GM18508 (cell line): ENCODE measurements around the gene LDAF1.
"Not testable (repeated sequence)": the region's sequence is repeated elsewhere in the genome, so short reads cannot be mapped to it uniquely, and the experiment has no call there.

Experiments
- ATAC-seq: cut with Tn5 transposase; IDR thresholded peaks from one replicate; pipeline ENCODE4 v1.9.1; 2021; ENCODE audit warnings: moderate number of reproducible peaks; ENCODE audit not compliant: insufficient read depth, unreplicated experiment

LDAF1 gene

GRCh38 chr16:21190599-21190998 lies 32.1 kb downstream of the LDAF1 start:
- no peak for ATAC-seq

GRCh38 chr16:21192991-21193390 lies 34.5 kb downstream of the LDAF1 start:
- ATAC-seq: no peak

DNA sequence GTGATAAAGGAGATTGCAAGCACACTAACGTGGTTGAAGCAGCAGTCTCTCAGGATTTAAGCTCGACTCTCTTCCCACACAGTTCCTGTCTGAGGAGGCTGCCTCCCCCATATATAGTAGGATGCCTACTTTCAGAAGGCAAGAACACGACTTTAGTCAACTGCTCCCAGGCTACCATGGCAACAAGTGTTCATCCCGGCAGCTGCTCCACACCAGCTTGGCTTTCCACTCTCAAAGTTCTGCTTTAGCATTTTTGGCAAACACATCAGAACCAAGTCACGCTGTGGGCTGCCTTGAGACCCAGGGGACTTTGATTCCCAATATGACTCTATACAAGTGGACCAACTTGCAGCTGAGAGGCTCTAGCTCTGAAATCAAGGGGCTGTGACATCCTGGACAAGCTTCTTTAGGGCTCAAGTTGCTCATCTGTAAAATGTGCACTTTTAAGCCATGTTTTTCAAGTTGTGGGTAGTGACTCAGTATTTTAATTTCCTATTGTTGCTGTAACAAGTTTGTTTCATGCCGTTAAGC lies 36.4 kb downstream of the LDAF1 start:
- no peak for ATAC-seq

DNA sequence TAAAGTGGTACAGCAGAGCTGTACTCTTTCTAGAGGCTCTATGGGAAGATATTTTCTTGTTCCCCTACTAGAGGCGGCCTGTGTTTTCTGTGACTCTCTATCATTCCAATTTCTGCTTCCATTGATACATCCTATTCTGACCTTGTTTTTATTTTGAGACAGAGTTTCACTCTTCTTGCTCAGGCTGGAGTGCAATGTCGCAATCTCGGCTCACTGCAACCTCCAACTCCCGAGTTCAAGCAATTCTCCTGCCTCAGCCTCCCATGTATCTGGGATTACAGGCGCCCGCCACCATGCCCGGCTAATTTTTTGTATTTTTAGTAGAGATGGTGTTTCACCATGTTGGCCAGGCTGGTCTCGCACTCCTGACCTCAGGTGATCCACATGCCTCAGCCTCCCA lies 36.9 kb downstream of the LDAF1 start:
- ATAC-seq: not testable (repeated sequence)

- ATAC-seq: no peak
Observed at GRCh38 chr16:21197112-21197511, 38.6 kb downstream of the LDAF1 start.

DNA sequence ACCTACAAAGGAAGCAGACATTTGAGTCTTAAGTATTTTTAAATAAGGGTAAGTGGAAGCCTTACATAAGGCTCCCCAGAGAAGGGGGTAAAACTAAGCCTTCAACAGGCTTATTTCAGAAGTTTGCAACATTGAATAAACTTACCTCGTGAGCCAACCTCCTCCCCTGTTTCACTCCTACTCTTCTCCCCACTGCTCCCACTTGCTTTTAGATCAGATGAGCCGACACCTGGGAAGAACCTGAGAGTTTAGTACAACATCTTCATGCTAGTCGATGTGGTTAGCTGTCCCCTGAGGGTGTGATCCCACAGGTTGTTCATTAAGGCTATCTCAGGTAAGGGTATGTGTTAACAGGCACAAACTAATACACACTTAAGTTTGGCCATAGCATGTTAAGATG lies 39.1 kb downstream of the LDAF1 start:
- no peak for ATAC-seq

GRCh38 chr16:21199607-21200218 lies 41.2 kb downstream of the LDAF1 start:
- no peak for ATAC-seq

GRCh38 chr16:21203155-21203797 lies 44.8 kb downstream of the LDAF1 start:
- ATAC-seq: no peak

DNA sequence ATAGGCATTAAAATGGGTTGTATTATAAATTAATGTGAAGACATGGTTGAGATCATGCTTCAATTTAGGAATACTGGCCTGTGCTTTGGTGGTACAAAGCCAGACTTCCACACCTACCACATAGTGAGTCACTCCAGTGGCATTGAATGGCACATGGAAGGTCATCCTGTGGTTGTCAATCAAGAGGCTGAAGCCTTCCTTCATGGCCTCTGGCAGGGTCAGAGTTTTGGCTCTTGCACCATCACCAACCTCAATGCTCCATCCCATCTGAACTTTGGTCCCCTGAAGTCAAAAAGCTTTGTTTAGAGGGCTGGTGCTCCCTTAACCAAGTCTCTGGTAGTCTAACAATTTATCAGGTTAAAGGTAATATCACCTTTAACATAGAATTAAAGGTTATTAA lies 46.8 kb downstream of the LDAF1 start:
- ATAC-seq: no peak

DNA sequence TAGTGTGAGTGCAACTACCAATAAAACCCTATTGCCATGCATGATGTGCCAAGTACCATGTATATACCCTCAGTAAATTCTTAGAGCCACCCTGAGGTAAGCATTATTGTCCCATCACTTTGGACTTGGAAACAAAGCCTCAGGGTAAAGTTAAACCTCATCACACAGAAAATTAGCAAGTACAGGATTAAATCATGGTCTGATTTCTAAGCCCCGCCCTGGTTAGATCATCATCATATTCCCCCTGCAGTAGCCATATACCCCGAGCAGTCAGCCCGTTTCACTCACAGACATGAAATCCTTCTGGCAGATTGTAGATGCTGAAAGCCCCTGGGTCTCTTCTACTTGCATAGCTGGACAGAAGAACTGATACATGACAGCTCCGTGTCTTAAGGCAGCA lies 48.1 kb downstream of the LDAF1 start:
- ATAC-seq: no peak

DNA sequence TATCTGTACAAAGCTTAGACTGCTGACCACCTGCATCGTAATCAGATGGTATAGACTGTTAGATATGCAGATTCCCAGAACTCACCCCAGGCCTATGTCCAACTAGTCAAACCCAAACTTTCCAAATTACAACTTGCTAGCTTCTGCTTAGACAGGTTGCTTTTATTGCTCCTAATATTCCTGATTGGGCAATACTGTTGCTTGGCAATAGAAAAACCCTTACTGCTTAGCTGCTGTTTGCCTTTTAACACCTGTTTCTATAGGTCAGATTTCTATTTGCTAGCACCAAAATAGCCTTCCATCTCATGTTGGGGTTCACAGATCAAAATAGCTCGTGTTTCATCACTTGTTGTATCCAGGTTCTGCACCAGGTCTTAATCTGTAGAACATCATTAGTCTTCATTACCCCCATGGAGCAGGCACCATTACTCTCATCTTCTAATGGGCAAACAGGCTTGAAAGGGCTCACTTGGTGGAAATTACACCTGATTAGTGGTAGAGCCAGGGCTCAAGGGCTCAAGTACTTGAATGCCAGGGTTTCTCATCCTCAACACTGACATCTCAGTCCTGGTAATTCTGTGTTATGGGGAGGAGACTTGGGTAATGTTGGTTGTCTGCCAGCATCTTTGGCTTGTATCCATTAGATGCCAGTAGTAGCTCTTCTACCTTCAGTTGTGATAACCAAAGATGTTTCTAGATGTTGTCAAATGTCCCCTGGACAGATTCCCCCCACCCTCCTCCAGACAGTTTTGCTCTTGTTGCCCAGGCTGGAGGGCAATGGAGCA lies 50.2 kb downstream of the LDAF1 start:
- no peak for ATAC-seq

- no peak for ATAC-seq
Observed at GRCh38 chr16:21211486-21211885, 53.0 kb downstream of the LDAF1 start, which contains the start of gene ZP2. TSS of gene ZP2 (minus strand) at chr16:21211574. CDS start at chr16:21211547, 27 bp downstream.

DNA sequence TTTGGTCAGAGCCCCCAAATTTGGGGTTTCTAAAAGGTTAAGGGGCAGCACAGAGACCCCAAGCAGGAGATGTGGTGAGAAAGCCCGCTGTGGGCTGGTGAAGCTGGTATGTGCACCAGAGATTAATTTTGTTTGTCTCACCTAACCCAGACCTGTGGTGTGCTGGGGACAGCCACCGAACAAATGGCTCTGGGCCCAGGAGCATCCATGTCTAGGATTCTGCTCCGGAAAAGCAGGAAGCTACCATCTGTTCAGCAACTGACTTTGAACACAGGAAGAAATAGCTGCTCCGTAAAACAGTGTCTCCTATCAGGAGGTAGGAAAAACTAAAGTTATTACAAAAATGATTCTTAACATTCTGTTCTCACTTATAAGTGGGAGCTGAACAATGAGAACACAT lies 55.6 kb downstream of the LDAF1 start:
- no peak for ATAC-seq

DNA sequence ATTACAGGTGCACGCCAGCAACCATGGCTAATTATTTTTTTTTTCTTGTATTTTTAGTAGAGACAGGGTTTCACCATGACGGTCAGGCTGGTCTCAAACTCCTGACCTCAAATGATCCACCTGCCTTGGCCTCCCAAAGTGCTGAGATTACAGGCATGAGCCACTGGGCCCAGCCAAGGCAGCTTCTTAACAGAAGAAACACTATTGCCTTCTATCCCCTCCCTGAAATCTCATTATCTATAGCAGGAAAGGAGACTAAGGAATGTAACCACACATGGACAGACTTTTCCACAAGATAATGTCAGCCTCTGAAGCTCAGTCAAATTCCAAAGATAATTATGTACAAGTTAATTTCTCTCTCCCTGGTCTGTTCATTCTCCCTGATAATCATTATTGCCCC lies 58.6 kb downstream of the LDAF1 start:
- no peak for ATAC-seq

GRCh38 chr16:21218153-21218552 lies 59.7 kb downstream of the LDAF1 start:
- ATAC-seq: no peak

DNA sequence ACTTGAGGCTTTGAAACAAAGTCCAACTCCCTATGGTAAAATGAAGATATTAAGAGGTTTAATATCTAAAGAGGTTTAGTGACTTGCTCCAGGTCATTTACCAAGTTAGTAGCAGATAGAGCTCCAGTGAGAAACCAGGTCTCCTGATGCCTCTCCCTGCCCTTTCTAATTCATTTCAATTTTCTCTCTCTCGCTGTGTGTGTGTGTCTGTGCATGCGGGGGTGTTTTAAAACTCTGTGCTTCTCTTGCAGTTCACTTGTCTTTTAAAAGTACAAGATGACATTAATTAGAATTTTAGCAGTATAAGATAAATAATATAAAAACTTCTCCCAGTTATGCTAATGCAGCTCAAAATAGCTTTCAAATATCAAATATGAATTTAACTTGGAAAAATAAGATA lies 61.1 kb downstream of the LDAF1 start:
- ATAC-seq: no peak

- ATAC-seq: no peak
Observed at GRCh38 chr16:21222495-21223337, 64.2 kb downstream of the LDAF1 start.

- no peak for ATAC-seq
Observed at GRCh38 chr16:21223787-21224186, 65.3 kb downstream of the LDAF1 start.

- ATAC-seq: no peak
Observed at GRCh38 chr16:21224800-21225199, 66.3 kb downstream of the LDAF1 start.

- ATAC-seq: no peak
Observed at GRCh38 chr16:21226749-21227148, 68.3 kb downstream of the LDAF1 start.
